HTR-8/SVneo (cell line): ENCODE data around the gene CHIA.

Experiments
- DNase-seq: peaks from one replicate; pipeline ENCODE4 v3.0.0; 2011; ENCODE audit warnings: low spot score, mixed read lengths; ENCODE audit not compliant: insufficient read length
- FAIRE-seq: peaks from 2 replicates; lab custom pipeline; 2011; peaks lifted over from hg19 to GRCh38; lab: Jason Lieb, UNC

Gene CHIA

DNA sequence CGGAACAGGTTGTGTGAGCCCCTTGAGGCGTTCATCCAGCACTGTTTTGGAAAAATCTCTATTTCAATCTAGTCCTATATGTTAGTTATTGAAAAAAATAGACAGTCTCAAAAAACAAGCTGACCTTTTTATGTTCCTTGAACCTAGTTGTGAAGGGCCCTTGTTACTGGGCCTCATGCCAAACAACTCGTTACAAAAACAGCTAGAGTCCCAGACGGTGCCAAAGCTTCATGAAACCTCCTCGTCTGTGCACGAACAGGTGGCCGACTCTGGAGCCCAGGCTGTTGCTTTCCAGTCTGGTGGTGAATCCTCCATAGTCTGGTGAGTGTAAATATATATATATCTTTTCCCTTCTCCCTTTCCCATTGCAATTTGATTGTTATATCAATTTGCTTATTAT, at the start of gene CHIA:
Gene CHIA, plus strand, starts transcription at position 222 of the 400 bp plus-strand sequence. CDS start 19,617 bp downstream, outside the sequence.
- no peak for FAIRE-seq
- no peak for DNase-seq

DNA sequence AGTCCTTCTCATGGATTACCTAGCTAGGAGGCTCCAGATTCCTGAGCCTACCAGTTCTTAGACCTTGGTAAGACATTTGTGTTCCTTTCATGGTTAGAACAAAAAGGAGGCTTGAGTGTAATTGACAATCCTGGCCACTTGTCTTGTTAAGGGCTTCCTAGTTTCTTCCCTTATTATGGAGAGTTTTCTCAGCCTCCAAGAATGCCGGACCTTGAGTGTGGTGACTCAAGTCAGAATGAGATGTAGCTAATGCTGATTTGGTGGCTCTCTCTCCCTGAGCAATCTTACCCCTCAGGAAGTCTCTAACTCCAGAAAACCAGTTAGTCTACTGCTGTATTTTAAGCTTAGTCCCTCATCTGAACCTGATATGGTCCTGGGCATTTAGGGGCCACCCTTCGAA, 48.9 kb upstream of the CHIA start:
- DNase-seq (no peak), FAIRE-seq (no peak)

DNA sequence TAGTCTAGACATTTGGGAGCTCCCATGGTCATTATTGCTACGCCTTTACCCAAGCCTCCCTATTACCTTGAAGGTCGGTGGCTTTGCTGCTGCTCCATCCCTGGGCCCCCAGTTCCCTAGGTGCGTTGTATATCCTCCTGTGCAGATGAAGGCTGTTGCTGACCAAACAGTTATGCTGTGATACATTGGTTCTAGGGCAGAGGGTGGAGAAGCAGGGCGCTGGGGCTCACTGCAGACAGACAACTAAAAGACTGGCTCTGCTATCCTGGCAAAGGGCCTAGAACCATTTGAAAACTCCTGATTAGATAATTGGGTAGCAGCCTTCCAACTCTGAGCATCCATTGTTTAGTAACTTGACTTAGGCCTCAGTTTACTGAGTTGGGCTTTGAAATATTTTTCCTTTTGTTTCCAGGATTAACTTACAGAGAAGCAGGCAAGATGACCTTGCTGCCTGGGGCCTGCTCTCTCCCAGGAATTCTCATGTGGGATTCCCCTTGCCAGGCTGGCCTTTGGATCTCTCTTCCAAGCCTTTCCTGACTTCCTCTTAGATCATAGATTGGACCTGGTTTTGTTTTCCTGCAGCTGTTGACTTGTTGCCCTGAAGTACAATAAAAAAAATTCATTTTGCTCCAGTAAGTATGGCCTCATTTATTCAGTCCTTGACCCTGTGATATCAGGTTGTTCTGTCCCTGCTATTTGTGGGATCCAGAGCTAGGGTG, 47.7 kb upstream of the CHIA start:
- DNase-seq (no peak), FAIRE-seq (no peak)

DNA sequence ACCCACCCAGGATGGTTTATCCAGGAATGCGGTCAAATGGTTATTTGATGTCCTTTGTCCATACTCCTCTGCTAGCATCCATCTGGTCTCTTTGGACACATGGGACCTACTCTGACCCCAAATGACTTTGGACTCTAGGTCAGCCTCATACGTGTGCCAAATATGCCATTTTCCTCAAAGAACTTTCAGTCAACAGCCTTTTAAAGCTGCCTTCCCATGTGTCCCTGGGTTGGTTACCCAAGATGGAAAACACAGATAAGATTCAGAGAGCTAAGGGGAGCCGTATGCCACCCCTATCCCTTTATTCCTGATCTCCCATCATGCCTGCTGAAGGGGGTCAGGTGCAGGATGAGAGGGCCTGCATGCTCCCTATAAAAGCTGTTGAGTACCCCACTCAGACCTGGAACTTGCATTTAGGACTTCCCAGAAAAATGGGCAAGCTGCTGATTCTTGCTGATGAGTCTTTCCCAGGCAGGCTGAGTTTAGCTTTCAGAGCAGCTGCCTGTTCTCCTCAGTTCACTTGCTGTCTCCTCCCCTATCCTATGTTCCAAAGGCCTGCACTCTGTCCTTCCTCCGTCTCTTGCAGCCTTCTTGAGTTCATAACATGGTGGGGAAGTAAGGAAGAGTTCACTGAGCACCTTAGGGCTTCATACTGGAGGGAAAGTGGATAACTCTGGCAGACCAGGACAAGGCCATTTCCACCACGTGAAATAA, 43.4 kb upstream of the CHIA start:
- FAIRE-seq (no peak), DNase-seq (no peak)

DNA sequence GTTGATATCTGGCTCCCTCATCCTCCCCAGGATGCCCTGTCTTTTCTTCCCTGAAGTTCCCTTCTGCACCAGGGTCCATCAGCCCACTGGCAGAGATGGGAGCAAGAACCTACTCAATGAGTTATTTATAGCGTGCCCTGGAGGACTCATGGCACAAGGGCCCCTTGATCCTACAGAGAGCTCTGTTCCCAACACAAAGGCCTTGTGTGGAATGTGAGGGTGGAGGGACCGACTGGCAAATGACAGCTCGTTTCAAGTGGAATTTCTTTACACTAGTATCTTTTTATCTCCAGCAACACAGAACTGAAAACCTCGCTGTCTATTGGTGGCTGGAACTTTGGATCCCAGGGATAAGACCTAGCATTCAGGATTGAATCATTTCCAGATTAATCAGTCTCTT, 40.7 kb upstream of the CHIA start:
- no peak for DNase-seq
- no peak for FAIRE-seq

DNA sequence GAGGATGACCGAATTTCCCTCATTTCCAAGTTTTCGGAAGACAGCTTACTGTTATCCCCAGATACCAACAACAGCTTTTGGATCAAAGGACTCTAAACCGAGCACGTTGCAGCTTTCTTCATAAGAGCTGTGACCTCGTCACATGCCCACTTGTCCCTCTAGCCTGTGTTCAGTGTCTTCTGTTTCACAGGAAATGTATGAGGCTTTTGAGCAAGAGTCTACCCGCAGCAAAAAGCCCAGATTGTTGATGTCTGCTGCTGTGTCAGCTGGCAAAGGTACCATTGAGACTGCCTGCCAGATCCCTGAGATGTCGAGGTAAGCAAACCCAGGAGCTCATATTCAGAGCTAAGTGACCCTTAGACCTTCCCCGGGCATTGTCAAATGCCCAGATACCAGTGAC, 39.1 kb upstream of the CHIA start:
- no peak for DNase-seq
- FAIRE-seq, result no peak

DNA sequence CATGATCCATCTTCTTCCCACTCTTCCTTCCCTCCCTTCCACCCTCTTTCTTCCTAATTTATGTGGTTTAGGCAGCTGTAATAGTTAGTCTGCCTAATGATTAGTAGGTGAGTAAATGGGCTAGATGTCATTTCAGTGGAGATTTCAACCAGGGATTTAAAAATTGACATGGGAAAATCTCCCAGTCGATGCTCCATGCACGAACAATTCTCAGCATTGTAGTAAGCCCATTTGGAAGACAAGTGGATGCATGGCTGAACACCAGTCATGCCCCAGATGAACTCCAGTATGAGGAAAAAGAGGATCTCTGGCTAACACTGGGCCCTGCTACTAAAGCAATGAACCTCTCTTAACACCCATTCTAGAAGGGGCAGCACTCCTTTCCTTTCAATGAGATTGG, 37.9 kb upstream of the CHIA start:
- FAIRE-seq (no peak), DNase-seq (no peak)

DNA sequence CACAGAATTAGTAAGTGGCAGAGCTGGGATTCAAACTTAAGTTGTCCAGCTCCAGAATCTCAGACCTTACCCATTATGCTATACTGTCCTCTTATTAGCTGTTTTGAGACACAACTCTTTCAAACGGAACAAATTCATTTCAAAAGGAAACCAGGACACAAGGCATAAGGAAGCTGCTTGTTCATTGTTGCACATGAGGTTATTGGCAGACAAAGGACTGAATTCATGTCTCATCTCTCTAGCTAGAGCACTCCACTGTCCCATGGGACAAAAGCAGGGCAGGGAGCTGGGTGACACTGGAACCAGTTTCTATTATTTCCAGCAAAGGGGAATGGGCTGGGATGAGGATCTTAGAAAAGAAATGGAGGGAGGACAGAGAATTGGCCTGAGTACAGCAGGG, 36.8 kb upstream of the CHIA start:
- no peak for FAIRE-seq
- DNase-seq, result no peak

DNA sequence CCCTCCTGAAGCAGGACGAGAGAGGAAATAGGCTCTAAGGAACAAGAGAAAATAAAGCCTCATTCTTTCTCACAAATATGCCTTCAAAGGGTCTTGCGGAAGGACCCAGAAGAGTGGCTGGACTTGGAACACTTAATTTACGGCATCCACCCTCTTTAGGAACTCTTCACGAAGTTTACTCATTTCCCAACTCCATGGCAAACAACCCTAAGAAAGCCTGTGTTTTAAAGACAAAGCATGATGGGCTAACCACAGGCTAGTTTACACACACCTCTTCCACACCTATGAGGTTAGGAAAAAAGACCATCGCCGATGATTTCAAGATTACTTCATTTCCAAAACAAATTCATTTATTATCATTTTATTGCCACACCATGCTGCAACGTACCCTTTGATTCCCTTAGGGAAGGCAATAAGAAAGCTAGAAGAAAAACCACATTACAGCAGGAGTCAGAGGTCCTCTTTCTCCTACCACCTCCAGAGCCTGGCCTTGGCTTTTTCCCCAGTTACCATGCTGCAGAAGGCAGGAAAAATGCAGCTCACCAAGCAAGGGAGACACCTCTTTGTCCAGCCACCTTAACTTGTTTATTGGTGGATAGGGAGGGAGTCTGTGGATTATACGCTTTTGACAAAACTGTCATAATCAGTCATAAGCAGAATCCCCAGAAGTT, 33.5 kb upstream of the CHIA start:
- DNase-seq, result no peak
- no peak for FAIRE-seq

DNA sequence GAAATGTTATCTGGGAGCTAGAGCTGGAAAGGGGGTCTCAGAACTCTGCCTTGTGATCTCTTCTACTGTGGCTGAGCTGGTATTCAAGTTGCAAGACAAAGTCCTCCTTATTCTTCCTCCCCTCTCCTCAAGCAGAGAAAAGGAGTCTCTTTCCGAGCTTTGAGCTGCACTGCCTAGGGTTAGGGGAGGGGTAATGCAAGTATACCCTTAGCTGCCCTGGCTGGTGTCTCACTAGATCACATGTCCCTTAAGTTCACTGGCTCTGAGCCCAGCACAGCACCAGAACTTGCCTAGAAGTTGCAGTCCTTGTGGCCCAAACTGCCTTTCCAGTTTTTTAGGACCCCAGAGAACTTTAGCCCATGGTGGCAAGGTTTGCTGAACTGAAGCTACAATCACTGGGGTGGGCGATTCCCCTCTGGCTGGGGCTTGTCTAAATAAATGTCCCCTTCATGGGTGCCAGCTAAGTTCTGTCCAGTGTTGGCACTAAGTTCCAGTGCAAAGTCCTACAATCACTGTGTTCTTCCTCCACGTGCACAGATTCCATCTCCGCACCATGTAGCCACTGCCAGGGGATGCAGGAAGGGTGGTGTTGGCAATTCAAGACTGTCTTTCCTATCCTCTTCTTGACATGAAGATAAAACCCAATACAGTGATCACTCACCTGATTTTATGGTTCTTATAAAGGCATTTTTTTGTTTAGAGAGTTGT, 22.7 kb upstream of the CHIA start:
- DNase-seq (no peak), FAIRE-seq (no peak)

DNA sequence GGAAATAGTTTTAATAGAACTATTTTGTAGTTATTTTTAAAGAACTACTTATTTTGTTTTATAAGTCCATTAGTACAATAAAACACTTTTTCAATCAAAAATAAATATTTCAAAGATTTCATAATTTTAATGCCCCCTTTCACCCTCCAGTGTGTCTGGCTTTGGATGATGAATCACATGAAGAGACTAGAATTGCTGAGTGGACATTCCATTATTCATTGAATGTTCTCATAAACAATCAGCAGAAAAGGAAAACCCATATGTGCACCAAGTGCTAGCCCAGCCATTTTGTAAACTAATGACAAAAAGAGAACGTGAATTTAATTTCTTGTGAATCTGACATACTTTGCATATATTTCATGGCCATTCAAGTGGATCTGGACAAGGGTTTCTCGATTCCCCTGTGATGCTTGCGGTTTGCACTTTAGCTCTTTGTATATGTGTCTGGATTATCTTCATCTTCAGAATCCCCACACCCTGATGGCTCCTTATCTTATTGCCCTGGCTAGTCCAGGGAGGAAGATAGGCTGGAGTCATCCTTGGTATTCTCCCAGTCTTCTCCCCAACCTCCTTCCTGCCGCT, 20.7 kb upstream of the CHIA start:
- FAIRE-seq, result no peak
- no peak for DNase-seq

DNA sequence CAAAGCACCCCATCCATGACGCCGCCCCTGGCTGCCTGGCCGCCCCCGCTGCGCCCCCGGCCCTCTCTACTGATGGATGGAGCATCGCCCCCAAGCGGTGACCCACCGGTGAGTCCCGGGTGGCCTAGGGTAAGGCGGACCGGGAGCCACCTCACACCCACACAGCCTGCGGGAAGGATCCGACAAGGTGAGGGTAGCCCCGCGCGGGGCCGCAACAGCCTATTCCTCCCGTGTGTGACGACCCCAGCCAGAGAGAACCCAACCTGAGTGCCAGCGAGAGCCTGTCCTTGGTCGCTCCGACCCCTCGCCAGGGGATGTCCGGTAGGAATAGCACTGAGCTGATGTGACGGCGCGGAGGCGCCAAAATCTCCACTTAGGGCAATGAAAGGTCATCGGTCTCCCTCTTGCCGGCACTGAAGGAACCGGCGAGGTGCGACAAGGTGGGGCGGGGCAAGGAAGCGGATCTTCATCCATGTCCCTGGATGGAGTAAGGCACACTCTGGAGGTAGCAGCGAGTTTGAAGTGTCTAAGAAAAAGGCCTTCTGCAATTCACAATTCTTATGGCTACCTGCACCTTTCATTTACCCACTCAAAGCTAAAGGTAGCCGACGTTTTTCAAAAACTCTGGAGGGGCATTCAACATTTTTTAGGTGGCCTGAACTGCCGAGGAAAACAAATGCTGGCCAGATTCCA, 19.7 kb upstream of the CHIA start:
- FAIRE-seq, result no peak
- no peak for DNase-seq

DNA sequence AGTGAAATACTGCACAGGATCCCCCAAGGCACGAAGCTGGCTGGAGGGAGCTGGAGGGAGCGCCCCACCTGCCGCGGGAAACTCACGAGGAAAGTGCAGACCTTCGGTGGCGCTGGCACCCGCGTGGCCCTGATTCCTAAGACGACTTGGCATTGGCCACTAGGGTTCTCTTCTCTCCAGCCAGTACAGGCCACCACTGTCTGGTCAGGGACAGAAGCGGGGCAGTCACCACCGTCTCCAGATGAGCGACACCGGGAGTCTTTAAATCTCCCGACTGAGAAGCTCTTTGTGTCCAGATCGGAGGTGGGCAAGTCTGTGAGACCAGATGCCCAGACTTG, 19.2 kb upstream of the CHIA start:
- no peak for FAIRE-seq
- DNase-seq, result no peak

DNA sequence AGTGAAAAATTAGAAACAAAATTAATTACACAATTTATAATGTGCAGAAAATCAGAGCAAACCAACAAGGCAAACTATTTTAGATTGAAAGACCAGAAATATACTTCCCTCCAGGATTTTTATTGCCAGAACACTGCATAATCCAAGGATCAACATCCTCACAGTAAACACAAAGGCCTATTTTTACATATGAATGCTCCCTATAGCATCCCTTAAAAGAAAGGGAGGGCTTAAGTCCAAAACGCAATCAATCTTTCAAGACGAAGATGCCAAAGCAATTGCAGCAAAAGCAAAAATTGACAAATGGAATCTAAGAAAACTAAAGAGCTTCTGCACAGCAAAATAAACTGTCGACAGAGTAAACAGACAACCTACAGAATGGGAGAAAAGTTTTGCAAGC, 18.6 kb upstream of the CHIA start:
- DNase-seq (no peak), FAIRE-seq (no peak)

DNA sequence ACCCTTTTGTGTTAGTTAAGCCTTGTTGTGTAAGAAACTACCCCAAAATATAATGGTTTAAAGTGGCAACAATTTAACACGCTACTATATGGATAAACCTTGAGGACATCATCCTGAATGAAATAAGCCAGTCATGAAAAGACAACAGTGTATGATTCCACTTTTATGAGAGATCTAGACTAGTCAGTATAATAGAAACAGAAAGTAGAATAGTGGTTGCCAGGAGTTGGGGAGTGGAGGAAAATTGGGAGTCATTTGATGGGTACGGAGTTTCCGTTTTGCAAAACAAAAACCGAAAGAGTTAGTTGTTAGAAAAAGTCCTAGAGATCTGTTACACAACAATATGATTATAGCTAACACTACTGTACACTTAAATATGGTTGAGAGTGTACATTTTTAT, 16.0 kb upstream of the CHIA start:
- DNase-seq, result no peak
- FAIRE-seq, result no peak

DNA sequence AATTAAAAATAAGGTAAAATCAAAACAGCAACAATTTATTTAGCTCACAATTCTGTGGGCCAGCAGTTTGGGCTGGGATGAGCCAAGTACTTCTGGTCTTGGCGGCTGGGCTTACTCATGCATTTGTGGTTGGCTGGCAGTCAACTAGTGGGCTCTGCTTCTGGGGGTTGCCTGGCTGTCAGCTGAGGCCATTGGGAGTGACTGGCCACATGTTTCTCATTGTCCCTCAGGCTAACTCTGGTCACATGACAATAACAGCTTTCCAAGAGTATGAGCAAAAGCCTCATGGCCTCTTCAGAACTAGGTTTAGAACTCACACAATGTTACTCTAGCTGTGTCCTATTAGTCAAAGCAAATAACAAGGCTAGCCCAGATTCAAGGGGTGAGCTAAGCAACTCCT, 15.6 kb upstream of the CHIA start:
- no peak for FAIRE-seq
- no peak for DNase-seq

DNA sequence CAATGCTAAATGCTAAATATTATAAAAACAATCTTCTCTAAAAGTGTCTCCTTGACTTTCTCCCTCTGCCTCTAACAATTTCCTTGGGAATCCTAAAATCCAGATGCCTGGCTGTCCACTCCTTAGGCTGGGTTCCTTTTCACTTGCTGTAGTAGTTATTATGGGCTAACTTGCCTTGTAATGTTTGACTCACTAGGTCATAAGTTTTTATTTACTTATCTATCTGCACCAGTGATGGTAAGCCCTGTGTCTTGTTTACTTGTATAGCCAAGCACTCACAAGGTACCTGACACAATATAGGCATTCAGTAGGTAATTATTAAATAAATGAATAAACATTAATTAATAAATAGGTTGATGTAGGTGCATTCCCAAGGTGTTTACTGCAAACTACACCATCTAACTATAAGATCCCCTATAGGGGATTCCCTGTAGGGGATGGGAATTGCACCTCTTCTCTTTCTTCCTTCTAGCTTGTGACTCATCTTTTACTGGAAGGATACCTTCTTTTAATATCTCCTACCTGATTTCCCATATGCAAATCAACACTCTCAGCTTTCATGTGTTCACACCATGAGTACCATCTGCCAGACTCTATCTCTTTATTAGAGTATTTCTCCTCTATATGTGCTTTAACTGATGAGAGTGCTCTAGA, 14.7 kb upstream of the CHIA start:
- FAIRE-seq (no peak), DNase-seq (no peak)

DNA sequence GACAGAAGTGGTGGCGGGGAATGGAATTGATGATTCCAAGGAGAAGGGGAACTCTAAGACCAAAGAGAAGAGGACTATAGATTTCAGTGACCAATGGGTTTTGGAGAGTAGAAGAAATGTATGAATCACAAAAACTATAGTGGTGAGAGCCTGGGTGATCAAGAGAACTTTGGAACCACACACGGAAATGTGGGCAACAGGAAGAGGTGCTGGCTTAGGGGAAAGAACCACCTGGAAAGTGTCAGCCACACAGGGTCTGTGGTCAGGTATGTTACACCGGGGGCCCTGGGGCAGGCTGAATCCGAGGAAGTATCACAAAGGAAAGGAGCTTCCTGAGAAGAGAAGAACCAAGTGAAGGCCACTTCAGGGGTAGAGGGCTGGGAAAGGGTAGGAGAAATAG, 11.5 kb upstream of the CHIA start:
- FAIRE-seq (no peak), DNase-seq (no peak)

DNA sequence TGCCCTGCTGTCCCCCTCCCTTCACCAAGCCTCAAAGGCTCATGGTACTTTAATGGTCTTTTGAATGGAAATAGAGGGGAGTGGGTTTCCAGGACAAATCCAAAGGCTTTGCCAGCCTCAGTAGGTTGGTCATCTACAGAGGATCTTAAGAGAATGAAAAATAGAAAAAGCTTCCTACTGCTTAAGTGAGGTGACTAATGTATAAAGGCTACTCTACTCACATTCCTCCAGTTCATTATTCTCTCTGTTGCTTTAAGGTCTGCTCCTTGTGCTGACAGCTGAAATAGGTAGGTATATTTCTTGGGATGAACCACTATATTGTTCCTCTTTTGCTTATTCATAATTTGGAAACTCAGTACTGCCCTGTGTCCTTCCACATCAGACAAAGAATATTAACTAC, 10.4 kb upstream of the CHIA start:
- no peak for DNase-seq
- no peak for FAIRE-seq

DNA sequence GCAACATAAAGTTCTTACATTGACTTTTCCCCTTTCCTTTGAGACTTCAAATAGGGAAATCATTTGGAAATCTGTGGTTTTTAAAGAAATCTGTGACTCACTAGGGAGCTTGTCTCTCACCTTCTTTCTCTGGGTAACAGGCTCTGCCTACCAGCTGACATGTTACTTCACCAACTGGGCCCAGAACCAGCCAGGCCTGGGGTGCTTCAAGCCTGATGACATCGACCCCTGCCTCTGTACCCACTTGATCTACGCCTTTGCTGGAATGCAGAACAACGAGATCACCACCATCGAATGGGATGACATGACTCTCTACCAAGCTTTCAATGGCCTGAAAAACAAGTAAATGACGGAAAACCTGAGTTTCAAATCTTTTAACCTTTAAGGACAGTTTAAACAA, 9.2 kb upstream of the CHIA start:
- no peak for DNase-seq
- no peak for FAIRE-seq
